ENCODE results near the gene BLVRB. TPM values are rescaled to one million over a fixed set of nuclear protein-coding genes. Genes with fewer than 3 reads are reported as not detected.

BLVRB gene
- total and polyA plus RNA-seq, 9 of the 15 experiments (the other 6 are each of a cell fraction or from before 2014, with no cell fraction given), result 81.1 to 749 (median 331) TPM

DNA sequence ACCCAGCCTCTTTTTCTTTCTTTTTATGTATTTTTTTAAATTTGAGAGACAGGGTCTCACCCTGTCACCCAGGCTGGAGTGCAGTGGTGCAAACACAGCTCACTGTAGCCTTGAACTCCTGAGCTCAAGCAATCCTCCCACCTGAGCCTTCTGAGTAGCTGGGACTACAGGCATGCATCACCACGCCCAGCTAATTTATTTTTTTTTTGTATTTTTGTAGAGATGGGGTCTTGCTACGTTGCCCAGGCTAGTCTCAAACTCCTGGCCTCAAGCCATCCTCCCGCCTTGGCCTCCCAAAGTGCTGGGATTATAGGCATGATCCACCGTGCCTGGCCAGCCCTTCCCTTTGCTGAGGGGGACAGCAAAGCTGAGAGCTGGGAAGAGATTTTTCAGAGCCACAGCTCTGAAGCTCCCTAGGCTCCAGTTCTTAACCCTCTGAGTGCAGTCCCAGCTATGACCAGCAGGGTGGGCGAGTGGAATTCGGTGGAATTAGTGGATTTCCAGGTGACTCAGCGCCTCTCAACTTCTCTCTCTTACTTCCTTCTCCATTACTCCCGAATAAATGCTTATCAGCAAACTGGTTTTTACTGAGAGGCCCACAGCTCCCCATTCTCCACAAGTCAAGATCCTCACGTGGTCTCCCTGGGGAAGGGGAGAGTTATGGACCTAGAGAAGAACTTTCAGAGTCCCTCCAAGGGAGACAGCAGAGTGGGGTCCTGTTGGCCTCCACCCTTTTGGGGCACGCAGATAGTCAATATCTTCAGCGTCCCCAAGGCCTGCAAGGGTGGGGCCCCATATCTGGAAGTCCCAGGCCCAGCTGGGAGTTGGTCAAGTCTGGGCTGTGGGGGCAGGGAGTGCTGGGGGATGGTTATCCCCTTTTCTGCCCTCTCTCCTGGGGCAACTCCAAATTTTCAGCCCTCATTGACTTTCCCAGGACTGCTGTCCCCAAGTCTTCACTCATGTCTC lies 1.2 kb downstream of the BLVRB start (continued):
- TF ChIP-seq, protein P1, sequence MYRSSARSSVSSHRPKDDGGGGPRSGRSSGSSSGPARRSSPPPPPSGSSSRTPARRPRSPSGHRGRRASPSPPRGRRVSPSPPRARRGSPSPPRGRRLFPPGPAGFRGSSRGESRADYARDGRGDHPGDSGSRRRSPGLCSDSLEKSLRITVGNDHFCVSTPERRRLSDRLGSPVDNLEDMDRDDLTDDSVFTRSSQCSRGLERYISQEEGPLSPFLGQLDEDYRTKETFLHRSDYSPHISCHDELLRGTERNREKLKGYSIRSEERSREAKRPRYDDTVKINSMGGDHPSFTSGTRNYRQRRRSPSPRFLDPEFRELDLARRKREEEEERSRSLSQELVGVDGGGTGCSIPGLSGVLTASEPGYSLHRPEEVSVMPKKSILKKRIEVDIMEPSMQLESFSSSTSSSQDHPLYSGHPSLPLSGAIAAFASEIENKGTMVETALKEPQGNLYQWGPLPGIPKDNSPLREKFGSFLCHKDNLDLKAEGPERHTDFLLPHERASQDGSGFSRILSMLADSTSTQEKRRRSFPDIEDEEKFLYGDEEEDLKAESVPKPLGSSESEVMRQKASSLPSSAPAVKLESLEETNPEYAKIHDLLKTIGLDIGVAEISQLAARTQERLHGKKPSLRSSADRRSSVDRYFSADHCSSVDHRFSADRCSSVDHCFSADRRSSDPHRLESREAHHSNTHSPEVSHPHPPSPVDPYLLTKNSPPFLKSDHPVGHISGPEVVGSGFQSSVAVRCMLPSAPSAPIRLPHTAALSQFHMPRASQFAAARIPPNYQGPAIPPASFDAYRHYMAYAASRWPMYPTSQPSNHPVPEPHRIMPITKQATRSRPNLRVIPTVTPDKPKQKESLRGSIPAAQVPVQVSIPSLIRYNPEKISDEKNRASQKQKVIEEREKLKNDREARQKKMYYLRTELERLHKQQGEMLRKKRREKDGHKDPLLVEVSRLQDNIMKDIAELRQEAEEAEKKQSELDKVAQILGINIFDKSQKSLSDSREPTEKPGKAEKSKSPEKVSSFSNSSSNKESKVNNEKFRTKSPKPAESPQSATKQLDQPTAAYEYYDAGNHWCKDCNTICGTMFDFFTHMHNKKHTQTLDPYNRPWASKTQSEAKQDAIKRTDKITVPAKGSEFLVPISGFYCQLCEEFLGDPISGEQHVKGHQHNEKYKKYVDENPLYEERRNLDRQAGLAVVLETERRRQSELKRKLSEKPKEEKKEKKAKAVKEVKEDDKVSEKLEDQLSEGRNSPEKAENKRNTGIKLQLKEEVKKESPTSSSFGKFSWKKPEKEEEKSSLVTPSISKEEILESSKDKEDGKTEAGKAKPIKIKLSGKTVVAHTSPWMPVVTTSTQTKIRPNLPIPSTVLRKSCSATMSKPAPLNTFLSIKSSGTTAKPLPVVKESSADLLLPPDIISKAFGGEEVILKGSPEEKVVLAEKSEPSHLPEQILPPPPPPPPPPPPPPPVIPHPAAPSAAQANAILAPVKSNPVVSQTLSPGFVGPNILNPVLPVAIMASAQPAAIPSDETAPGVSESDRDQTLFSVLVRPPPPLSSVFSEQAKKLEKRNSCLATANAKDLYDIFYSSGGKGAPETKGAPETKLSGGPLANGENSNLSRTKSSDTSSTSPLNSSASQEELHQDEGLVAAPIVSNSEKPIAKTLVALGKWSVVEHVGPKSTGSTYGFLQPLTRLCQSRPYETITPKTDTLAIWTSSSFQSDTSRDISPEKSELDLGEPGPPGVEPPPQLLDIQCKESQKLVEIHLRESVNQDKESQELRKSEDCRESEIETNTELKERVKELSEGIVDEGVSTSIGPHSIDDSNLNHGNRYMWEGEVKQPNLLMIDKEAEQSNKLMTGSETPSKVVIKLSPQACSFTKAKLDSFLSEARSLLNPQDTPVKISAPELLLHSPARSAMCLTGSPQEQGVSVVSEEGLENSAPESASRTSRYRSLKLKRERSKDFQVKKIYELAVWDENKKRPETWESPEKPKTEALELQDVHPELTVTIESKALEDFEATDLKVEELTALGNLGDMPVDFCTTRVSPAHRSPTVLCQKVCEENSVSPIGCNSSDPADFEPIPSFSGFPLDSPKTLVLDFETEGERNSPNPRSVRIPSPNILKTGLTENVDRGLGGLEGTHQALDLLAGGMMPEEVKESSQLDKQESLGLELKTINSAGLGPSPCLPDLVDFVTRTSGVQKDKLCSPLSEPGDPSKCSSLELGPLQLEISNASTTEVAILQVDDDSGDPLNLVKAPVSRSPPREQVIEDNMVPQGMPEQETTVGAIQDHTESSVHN (IDR thresholded peaks at IDR 0.05; ENCODE audit: borderline replicate concordance in 1 of 2, low read depth in 1 of 2), result no peak
- TF ChIP-seq BHLHE40 (IDR thresholded peaks at IDR 0.05; ENCODE audit: low read length) (peak; percentile 63), PML (IDR thresholded peaks at IDR 0.05; ENCODE audit: low read length) (peak; percentile 92), L3MBTL2 (IDR thresholded peaks at IDR 0.05) (peak; percentile 57; the same call in 1 of the 2 replicates), KDM5B (IDR thresholded peaks at IDR 0.05; ENCODE audit: insufficient replicate concordance, low read depth, low read length) (peak; percentile 36), GATAD2A (IDR thresholded peaks at IDR 0.05) (peak; percentile 95), ZNF644 (tag; IDR thresholded peaks at IDR 0.05; ENCODE audit: low read depth) (peak; percentile 83; the same call in 1 of the 2 replicates), ARNT (IDR thresholded peaks at IDR 0.05) (peak in 1 of 2 experiments; percentile 75; a peak in 1 of 4 replicates), ZNF263 (CRISPR knock-in tag; IDR thresholded peaks at IDR 0.05; ENCODE audit: borderline replicate concordance) (peak; percentile 58; the same call in 1 of the 2 replicates), ZNF444 (CRISPR knock-in tag; IDR thresholded peaks at IDR 0.05) (peak; percentile 86), HNRNPLL (IDR thresholded peaks at IDR 0.05; ENCODE audit: low read depth, low read length, poor library complexity, severe bottlenecking) (peak; percentile 32), MAX (CRISPR knock-in tag; IDR thresholded peaks at IDR 0.05) (peak; percentile 32; the same call in 1 of the 2 replicates), EP300 (IDR thresholded peaks at IDR 0.05; ENCODE audit: low read length) (peak; percentile 95), SMAD4 (CRISPR knock-in tag; conservative IDR thresholded peaks at IDR 0.05) (peak; percentile 89), ZNF589 (CRISPR knock-in tag; IDR thresholded peaks at IDR 0.05; ENCODE audit: low read depth) (no peak)
- TF ChIP-seq, protein P2, sequence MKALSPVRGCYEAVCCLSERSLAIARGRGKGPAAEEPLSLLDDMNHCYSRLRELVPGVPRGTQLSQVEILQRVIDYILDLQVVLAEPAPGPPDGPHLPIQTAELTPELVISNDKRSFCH (CRISPR knock-in tag; IDR thresholded peaks at IDR 0.05), result no peak
- TF ChIP-seq, protein P2 (tag; IDR thresholded peaks at IDR 0.05), result peak; percentile 92

All from K562 (cell line).